GM21381 (cell line): Measurements from ENCODE around the gene PNKD.
A peak's percentile ranks its signal among the peaks of the same experiment; 100 is the strongest.
"Not testable (repeated sequence)": the region's sequence is repeated elsewhere in the genome, so short reads cannot be mapped to it uniquely, and the experiment has no call there.

Experiments used
- ATAC-seq: cut with Tn5 transposase; IDR thresholded peaks from one replicate; pipeline ENCODE4 v1.9.1; 2021; ENCODE audit warnings: mild to moderate bottlenecking, moderate library complexity; ENCODE audit not compliant: unreplicated experiment

Gene PNKD

DNA sequence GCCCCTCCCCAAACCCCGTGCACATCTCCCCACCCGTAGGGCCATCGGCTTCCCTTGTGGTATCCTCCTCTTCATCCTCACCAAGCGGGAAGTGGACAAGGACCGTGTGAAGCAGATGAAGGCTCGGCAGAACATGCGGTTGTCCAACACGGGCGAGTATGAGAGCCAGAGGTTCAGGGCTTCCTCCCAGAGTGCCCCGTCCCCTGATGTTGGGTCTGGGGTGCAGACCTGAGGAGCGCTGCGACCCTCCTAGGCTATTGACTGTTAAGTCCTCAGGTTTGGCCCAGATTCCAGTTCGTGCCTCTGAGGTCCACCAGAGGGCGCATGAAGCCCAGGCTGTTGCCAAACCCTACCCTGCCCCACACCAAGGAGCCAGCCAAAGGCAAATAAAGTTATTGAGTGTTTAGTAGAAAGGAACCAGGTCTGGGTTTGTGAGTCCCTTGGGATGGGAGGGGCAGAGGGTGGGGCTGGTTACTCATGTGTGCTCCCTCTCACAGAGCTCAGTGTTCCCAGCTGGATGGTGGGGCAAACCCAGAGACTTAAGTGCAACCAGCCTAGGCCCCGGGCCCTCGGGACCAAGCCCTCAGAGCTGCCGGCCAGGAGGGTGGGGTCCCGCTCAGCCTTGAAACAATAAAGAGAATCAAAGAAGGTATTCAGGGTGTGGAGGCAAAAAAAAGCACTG is 2.4 kb downstream of the PNKD start:
- no peak for ATAC-seq

DNA sequence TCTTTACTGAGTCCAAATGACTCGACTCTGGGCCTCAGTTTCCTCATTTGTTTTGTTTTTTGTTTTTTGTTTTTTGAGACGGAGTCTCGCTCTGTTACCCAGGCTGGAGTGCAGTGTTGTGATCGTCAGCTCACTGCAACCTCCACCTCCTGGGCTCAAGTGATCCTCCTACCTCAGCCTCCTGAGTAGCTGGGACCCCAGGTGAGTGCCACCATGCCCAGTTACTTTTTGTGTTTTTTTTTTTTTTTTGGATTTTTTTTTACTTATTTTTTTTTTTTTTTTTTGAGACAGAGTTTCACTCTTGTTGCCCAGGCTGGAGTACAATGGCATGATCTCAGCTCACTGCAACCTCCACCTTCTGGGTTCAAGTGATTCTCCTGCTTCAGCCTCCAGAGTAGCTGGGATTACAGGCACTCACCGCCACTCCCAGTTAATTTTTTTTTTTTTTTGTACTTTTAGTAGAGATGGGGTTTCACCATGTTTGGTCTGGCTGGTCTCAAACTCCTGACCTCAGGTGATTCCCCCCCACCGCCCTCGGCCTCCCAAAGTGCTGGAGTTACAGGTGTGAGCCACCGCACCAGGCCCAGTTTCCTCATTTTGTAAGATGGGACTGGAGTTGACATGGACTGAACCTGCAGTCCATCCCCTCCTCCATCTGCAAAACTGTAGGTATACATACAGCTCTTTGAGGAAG is 3.0 kb downstream of the PNKD start:
- ATAC-seq, result not testable (repeated sequence)

DNA sequence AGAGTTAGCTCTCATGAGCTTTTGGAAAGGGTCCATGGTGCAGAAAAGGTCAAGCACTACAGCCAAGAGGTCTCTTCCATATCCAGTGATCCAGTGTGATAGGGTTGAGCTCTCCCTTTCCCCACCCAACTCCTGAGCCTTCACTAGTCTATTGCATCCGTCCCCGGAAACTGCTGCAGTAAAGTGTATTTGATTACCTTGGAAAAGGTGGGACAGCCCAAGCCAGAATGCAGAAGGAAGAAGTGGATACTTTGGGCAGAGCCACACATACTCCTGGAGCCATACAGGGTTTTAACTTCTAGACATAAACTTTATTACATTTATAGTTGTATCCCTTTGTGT is 3.6 kb downstream of the PNKD start:
- ATAC-seq, result no peak

DNA sequence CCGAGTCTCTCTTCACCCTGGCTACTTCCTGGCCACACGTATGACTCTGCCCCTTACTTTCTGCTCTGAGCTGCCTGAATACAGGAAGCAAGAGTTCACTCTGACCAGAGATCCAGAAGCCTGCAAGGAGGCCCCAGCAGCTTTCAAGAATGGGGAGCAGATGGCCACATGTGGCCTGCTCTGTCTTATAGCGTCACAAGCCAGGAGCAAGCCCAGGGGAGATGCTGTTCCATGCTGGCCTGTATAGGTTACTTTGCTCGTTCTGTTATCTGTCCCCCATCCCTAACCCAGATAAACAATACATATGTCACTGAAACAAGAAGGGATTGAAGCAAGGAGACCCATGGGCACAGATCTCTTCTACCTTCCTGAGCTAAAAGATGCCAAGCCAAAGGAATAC is 4.3 kb downstream of the PNKD start:
- ATAC-seq, result no peak

DNA sequence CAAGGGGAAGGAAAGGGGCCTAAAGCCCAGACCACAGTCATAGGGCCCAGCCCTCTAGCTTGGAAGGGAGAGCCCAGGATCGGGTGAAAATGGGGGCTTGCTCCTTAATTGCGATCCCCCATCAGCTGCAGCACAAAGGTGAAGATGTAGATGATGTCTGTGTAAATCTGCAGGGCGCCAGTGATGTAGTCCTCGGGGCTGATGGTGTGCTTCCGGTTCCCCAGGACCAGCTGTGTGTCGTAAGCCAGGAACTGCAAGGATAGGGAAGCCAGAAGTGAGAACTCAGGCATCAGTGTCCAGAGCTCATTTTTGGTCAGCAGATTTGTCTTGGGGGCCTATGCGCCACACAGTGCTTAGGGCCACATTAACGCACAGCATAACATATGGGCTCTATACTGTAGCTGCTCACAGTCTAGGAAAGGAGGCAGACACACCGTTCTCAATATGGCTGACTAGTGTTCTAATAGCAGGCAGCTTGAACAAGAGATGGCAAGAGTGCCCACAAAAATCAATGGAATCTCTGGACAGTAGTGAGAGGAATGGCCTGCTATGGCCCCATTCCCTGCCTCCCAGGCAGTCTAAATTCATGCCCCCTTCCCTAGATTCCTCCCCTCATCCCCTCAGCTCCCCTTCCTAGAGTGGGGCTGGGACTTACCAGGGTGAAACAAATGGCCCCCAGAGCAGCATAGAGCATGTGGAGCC is 5.2 kb downstream of the PNKD start:
- ATAC-seq, result no peak

DNA sequence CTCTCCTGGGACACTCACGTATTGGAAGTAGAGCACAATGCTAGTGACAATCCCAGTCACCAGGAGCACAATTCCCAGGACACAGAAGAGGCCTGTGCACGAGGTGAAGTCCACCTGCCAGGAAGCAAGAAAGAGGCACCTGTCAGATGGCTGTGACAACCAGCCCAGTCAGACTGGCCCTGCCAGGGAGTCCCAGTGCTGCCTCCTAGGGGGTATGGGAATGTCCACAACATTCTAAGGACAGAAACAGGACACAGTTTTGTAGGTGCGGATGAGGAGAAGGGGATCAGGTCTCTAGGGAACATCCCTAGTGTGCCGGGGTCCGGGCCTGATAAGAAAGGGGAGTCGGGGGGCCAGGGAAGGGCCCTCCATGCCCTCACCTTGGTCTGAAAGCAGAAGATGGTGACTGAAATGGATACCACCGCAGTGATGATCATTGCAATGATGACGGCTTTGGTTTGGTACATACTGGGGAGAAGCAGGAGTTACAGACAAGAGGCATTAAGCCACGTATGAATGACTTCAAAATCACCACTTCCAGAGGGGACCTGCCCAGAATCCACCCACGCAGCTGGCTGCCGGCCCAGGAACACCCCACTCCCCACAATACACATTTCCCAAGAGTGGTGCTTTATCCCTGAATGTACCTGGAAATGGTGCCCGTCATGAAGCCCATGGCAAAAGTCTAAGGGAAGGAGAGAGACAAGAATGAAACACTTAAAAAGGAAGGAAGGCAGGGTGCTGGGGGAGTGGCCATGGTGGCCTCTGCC is 6.9 kb downstream of the PNKD start:
- no peak for ATAC-seq

DNA sequence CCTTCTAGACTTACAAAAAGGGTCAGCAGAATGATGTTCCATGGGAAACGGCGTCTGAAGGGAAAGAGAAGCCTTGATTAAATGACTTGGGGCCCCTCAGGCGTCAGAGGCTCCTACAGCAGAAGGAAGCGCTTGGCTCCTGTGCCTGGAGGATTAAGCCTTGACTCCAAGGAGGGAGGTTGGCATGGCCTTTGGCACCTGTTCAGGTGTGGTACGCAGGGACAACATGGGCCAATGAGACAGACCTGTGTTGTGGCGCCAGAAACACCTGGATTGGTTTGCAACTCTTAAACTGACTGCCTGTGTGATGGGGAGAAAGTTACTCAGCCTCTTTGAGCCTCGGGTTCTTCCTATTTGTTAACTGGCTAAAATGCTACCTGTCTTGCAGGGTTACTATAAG is 7.6 kb downstream of the PNKD start:
- no peak for ATAC-seq

DNA sequence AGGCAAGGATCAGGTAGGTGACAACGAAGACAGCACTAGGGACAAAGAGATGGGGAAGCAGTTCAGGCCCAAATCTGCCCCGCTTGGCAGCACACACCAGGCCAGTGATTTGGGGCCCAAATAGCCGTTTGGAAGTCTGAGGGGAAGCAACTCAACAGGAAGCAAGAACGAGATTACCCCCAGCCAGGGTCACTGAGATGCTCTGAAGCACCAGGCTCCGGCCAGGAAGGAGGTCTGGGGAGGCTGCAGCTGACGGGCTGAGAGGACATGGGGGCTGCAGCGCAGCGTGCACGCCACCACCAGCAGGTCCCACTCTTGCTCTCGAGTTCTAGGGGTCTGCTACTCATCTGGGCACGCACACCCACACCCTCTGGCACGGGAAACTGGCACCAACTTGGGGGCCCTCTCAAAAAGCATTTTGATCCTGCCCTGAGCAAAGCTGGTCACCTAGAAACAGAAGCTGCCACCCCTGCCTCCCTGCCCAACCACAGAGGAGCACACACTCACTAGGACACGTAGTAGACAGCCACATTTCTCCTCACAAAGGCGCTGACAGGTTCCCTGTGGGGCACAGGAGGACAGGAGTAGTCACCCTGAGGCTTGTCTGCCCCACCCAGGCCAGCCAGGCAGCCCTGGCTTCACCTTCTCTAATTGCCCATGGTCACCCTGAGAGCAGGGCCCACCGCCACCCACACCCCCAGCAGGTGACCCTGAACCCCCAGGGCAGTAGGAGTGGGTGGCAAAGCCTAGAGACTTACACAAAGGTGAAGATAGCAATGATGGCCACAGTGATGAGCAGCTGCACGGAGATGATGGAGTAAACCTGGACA is 8.4 kb downstream of the PNKD start:
- no peak for ATAC-seq

DNA sequence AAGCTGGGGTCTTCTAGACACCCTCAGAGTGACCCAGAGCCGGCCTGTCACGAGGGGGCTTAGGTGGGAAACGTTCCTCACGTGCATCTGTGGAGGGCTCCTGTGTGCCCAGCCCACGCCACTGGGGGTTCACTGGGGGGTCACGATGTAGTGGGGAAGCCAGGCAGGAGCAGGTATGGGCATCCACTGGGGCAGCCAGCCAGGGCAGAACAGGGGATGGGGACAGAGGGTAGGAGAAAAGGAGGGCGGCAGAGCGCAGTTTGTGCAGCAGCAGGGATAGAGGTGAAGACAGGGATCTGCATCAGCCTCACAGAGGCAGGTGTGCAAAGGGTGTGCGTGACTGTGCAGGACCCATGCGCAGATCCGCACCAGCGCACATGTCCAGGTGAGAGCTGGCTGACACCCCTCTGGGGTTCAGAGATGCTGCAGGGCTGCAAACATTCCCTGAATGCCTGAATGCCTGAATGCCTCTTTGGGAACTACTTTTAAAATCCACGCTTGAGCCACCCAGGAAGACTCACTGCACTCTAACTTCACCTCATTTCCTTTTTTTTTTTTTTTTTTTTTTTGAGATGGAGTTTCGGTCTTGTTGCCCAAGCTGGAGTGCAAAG is 10.0 kb downstream of the PNKD start:
- ATAC-seq, result no peak

DNA sequence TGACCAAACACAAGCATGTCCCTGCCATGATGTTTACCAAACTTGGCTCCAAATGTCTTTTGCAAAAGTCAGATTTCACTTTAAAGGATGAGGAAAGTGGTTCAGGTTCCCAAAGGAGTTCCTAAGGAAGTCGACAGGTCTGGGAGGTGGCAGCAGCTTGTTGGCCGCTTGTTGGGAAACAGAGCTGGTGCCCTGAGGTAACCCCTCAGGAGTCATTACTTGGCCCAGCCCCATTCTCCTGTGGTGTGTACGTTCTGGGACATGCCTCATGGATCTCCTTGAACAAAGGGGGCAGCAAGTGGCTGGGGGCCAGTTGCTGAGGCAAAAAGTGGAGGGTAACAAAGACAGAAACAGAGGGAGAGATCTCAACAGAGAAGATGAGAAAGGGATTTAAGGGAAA is 11.1 kb downstream of the PNKD start:
- ATAC-seq, result no peak

DNA sequence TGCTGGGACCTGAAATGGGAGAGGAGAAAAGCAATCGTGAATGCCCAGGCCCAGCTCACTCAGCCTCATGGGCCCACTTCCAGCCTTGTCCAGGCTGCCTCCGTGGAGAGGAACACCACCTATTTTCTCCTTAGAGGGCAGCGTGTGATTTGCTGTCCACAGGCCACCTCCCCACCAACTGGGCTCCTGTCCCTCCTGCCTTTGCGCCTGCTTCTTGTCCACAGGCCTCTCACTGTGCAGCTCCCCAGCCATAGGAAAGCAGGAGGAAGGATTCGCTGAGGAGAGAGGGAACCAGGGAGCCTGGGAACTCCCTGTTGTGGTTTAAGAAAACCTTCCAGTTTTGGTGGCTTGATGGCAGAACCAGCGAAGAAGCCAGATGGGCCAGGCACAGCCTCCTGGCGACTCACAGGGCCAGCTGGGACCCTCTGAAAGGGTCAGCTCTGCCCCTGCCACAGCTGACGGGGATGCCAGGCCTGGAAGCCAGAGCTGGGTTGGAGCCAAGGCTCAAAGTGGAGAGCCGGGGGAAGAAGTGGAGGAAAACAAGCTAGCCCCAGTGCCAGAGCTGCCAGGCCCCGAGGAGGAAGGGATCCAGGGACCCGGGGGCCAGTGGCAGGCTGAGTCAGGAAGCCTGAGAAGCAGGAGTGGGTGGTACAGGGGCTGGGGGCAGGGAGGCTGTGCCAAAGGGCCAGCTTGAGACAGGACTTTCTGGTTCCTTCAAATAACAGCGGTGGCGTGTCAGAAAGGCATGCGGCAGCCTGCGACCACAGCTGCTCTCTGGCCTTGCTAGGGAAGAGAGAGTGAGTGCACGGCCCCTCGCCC is 12.1 kb downstream of the PNKD start:
- ATAC-seq, result no peak

DNA sequence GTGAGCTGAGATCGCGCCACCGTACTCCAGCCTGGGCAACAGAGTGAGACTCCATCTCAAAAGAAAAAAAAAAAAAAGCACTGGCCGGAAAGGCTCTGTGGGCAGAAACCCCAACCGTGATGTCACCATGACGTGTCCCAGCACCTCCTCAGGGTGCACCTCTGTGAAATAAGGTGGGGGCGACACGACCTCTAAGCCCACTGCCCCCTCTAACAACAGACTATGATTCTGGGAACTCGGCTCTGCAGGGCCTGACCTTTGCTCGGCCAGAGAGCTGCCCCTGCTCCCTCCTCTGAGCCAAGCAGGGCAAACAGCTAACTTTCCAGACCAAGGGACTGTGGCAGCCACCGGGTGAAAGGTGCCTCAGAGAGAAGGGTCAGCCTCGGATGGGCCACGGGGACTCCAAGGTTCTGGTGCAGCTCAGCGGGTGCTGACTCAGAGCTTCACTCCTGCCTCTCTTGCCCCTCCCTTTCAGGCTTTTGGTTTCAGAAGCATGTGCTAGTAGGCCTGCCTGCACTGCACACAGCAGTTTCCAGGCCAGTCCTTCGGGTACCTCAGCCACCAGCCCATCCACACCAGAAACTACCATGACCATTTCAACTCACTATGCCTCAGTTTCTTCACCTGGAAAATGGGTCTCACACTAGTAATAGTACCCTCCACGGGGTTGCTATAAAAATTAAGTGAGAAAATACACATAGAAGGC is 13.9 kb downstream of the PNKD start:
- peak; percentile 42 for ATAC-seq

DNA sequence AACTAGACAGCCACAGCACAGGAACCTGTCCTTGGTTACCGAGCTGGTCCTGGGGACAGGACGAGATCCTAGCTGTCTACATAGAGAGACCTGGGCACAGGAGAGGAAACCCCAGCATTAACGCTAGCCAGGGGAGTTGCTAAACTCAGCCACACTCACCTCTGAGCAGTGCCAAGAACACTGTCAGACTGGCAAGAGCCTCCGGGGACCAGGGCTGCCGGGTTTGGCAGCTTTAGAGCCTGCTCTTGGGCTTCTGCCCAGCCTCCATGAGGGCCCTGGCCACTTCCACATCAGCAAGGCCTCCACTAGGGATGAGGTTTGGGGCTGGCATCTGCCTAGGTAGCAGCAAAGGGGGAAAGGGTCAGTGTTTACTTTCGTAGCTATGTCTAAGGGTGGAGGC is 15.3 kb downstream of the PNKD start:
- ATAC-seq, result no peak

DNA sequence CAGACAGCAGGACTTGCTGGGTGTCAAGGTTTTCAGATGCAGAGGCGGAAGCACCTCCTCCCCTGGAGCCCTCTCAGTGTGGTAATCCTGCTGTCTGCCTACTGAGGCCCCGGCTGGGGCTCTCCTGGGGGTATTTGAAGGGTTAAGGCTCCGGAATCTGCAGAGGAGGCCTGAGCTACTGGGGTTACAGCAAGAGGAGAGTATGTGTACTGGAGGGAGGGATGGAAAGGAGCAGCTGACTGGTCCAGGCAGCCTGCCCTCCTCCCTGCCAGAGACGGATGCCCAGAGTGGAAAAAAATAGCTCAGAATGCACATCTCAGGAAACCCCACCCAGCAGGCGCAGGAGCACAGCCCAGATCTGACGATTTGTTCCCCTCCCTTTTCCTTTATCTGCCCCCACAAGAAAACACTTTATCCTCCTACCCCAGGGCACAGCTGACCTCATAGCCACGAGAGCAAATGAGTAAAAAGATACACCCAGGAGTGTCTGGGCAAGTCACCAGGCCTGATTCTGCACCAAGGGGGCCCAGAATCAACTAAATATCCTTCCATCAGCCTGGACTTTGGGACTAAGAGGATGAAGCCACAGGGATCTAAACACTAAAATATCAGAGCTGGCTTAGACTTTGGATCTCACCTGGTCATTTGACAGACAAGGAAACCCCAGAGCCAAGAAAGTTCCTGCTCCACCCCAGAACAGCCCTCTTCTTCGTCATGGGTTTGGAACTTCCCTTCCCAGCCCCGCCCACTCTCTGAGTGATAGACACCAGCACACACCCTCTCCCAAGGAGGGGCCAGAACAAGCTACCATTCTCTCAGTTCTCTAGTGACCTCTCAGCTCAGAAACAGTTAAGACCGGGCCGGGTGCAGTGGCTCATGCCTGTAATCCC is 16.5 kb downstream of the PNKD start:
- ATAC-seq, result peak; percentile 57

DNA sequence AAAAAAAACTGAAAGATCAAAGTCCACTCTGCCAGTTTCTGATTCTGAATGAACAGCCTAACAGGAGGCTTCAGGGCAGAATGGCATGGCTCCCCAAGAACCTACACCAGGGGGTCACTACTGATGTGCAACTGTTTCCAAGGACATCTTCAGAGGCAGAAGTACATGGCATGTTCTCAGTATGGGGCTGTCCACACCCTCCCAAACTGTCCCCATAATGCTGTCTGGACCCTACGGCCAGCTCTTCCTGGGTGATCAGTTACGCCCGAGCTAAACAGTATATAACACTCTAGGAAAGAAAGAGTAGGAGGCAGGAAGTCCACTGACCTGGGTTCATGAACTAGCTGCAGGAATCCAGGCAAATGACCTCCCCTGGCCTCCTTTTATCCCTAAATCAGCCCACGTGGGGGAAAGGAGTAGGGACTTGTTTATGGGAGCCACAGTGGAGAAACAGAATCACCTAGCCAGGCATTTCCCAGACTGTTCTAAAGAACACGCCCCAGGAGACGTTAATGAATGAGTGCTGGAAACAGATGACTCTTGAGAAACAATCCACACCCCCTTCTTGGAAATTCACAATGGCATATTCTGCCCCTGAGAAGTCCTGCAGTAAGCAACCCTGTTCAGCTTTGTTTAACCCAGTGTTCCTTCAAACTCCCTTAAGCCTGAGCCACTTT is 19.5 kb downstream of the PNKD start:
- no peak for ATAC-seq

DNA sequence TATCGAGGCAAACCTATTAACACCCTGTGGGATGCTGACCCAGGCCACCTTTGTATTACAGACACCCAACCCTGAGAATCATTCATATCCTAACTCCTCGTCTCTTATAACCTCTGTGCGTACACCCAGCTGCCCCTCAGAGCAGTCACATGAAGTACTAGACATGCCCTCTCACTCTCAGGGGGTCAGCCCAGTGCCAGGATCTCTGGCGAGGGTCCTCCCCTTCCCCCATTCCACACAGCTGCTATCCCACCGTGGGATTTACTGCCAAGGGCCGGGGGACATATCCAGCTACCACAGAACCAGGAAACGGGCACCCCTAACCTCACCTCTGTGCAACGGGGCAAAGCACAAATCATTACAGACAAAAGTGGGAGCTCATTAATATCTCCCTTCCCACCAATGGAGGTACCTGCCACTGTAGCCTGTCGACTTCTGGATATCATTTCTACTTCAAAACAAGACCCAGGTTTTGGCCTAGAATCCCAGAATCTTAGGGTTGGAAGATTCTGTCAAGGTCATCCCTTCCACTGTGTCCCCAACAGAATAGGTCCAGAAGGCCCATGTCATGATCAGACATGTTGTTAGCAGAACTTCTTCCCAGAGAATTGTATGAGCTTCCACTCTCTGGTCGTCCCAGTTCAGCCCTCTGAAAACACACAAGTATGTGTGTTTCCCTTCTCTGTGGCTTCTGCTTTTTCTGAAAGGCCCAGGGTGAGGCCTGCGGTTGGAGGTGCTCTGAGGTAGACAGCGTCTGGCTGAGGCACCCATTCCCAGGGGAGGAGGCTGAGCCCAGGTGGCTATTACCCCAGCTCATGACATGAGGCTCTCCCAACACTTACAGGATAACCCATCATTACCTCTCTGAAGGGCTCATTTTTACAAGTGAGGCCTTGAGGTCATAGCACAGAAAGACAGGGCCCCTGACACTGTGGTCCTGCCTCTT is 20.3 kb downstream of the PNKD start:
- peak; percentile 53 for ATAC-seq
